HG02623 (cell line): ENCODE measurements around the gene GPX4.

ENCODE experiments used
- ATAC-seq: cut with Tn5 transposase; IDR thresholded peaks from one replicate; pipeline ENCODE4 v1.9.1; 2021; ENCODE audit warnings: moderate library complexity; ENCODE audit not compliant: unreplicated experiment

GPX4 gene

GRCh38 chr19:1102407-1103131, 1.2 kb upstream of the GPX4 start:
- no peak for ATAC-seq

- ATAC-seq = no peak
Observed at GRCh38 chr19:1103132-1103707, 574 bp upstream of the GPX4 start.

GRCh38 chr19:1104311-1105007, 665 bp downstream of the GPX4 start:
- peak; percentile 34 for ATAC-seq

- no peak for ATAC-seq
Observed at GRCh38 chr19:1105008-1105872, 1.4 kb downstream of the GPX4 start.

- no peak for ATAC-seq
Observed at GRCh38 chr19:1105873-1106840, 2.4 kb downstream of the GPX4 start.

GRCh38 chr19:1106841-1107660, 3.3 kb downstream of the GPX4 start:
- no peak for ATAC-seq

- no peak for ATAC-seq
Observed at GRCh38 chr19:1107661-1108261, 4.0 kb downstream of the GPX4 start.

GRCh38 chr19:1108291-1109031, 4.7 kb downstream of the GPX4 start:
- ATAC-seq = no peak

GRCh38 chr19:1109032-1109551, 5.3 kb downstream of the GPX4 start:
- no peak for ATAC-seq

GRCh38 chr19:1109697-1110671, 6.2 kb downstream of the GPX4 start:
- no peak for ATAC-seq

- no peak for ATAC-seq
Observed at GRCh38 chr19:1110809-1111640, 7.2 kb downstream of the GPX4 start.

- ATAC-seq = no peak
Observed at GRCh38 chr19:1111641-1112267, 8.0 kb downstream of the GPX4 start.

- no peak for ATAC-seq
Observed at GRCh38 chr19:1112268-1113029, 8.7 kb downstream of the GPX4 start.
